CD1c-positive myeloid dendritic cell (primary cell): ENCODE results near the gene TLK1.
A peak's percentile ranks its signal among the peaks of the same experiment; 100 is the strongest.
"Not testable (repeated sequence)": the region's sequence is repeated elsewhere in the genome, so short reads cannot be mapped to it uniquely, and the experiment has no call there.

ENCODE experiments used
- DNase-seq: peaks from one replicate; pipeline ENCODE4 v3.0.0-alpha.2; 2016; ENCODE audit errors: extremely low spot score

Gene TLK1

DNA sequence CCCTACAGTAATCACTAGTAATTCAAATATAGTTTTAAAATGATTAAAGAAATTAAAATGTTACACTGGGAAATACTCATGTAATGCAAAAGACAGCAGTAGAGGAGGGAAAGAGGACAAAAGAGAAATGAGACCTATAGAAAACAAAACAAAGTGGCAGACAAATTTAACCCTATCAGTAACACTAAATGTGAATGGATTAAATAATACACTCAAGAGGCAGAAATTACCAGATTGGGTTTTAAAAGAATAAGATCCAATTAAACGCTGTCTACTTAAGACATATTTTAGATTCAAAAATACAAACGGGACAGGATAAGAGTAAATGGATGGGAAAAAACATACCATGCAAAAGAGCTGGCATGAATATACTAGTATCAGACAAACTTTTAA lies 17.0 kb downstream of the TLK1 start:
- no peak for DNase-seq

DNA sequence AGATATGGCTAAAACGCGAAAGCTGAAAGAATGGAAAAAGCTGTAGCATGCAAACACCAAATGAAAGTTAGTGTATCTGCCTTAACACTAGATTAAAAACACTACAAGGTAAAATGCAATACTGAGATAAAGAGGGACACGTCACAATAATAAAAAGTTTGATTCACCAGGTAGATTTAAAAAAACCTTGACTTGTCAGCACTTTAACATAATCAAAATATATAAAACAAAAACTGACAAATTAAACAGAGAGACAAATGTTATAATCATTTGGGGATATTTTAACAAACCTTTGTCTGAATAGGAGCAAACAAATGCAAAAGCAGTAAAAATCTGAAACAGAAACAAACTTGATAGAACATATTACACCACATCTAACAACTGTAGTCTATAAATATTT lies 18.3 kb downstream of the TLK1 start:
- no peak for DNase-seq

DNA sequence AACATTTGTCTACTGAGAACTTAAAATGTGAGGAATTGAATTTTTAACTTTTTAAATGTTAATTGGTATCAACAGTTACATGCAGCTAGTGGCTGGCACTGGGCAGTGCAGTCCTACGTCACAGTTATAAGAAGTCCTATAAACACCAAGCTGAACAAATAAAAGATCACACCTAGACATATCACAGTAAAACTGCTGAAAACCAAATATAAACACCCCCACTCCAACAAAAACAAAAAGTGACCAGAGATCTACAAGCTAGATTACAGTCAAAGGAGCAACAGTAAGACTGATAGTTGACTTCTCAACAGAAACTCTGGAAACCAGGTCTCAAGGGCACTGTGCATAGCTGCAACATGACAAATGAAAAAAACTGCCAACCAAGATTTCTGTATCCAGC lies 19.4 kb downstream of the TLK1 start:
- no peak for DNase-seq

DNA sequence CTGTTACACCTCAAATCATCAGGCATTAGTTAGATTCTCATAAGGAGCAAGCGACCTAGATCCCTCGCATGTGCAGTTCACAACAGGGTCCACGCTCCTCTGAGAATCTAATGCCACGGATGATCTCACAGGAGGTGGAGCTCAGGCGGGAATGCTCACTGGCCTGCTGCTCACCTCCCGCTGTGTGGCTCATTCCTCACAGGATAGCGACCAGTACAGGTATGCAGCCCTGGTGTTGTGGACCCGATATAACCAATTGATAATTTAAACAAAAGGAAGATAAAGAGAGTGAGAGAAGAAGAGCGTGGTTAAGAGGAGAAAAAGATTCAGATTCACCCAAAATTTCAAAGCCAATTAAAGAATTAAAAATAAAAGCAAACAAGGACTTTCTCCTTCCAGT lies 20.8 kb downstream of the TLK1 start:
- no peak for DNase-seq

DNA sequence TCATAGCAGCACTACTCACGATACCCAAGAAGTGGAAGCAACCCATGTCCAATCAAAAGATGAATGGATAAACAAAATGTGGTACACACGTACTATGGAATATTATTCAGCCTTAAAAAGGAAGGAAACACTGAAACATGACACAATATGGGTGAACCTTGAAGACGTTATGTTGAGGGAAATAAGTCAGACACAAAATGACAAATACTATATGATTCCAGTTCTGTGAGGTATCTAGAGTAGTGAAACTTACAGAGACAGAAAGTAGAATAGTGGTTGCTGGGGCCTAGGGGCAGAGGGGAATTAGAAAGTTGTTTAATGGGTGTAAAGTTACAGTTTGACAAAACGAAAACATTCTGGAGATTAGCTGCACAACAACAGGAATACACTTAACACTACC lies 24.7 kb downstream of the TLK1 start:
- DNase-seq: no peak

DNA sequence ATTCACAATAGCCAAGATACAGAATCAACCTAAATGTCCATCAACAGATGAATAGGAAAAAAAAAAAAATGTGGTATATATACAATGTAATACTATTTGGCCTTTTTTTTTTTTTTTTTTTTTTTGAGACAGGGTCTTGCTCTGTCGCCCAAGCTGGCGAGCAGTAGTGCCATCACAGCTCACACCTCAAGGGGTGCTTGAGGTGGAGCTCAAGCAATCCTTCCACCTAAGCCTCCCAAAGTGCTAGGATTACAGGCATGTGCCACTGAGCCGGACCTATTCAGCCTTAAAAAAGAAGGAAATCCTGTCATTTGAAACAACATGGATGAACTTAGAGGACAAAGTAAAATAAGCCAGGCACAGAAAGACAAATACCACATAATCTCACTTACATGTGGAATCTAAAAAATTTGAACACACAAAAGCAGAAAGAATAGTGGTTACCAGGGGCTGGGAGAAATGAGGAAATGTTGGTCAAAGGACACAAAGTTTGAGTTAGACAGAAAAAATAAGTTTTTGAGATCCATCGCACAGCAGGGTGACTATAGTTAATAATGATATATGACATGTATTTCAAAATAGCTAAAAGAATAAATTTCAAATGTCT lies 26.0 kb downstream of the TLK1 start:
- no peak for DNase-seq

DNA sequence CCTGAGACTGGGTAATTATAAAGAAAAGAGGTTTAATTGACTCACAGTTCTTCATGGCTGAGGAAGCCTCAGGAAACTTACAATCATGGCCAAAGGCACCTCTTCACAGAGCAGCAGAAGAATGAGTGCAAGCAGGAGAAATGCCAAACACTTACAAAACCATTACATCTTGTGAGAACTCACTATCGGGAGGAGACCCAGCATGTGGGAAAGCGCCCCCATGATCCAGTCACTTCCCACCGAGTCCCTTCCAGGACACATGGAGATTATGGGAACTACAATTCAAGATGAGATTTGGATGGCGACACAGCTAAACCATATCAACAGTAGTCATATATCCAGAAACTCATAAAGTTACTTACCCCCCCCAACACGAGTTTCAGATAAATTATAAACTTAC lies 28.6 kb downstream of the TLK1 start:
- no peak for DNase-seq

DNA sequence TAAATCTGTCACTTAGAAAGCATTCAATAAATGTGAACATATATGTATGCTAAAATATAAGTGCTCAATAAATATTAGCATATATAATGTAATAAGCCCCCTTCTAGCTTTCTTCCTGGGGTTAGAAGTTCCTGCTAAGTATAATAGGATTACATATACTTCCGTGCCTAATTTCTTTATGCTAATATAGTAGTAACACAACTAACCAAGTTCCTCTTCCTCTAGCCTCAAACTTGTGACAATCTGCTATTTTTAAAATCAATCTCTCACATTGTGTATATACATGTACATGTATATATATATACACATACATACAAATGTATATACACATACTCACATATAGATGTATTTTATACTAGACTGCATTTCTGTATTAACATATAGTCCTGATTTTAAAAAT lies 32.2 kb downstream of the TLK1 start:
- peak; percentile 53 for DNase-seq

DNA sequence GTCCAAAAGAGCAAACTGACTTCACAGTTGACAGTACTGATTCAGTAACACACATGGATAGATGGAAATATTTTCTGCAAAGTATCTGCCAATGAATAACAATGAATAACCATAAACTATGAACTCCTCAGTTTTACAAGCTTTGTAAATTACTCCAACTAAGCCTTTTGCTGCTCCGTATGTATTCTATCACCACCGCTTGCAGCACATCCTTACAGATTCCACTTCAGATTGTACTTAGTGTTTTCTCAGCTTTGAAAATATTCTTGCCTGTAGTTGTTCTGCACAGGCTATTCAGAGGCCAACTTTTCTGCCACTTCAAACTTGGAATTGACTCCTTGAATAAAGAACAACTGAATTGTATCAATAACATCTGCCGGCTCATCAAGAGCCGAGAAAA lies 36.2 kb downstream of the TLK1 start:
- DNase-seq: no peak

DNA sequence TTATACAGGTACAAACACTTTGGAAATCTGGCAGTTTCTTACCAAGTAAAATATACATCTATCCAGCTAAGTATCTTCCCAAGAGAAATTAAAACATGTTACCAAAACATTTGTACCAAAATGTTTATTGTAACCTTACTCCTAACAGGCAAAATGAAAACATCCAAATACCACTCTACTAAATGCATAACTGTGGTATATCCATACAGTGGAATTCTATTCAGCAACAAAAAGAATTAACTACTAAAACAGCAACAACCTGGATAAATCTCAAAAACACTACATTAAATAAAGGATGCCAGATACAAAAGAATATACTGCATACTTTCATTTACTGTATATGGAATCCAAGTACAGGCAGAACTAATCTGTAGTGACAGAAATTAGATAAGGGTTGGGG lies 51.1 kb downstream of the TLK1 start:
- DNase-seq: no peak

DNA sequence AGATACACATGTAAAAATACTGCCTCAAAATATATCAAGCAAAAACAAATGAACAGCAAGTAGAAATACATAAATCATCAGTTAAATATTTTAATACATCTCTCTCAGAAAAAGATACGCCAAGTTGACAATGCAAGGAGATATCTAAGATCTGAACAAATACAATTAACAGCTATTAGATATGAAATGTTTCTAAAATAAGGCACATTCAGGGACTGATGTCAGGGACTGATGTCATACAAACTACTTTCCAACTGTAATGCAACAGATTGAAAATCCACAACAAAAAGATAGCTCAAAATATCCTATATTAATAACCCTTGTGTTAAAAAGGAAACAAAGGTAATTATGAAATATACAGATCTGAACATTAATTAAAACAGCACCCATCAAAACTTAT lies 51.7 kb downstream of the TLK1 start:
- DNase-seq: no peak

DNA sequence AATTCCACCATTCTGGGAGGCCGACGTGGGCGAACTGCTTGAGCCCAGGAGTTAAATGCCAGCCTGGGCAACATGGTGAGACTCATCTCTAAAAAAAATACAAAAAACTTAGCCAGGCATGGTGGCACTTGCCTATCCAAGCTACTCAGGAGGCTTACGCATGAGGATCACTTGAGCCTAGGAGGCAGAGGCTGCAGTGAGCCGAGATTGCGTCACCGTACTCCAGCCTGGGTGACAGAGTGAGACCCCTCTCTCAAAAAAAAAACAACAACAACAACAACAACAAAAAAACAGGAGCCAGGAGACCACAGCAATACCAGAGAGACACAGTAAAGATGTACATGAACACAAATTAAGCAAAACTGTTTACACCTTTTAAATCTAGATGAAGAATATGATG lies 52.9 kb downstream of the TLK1 start:
- no peak for DNase-seq

DNA sequence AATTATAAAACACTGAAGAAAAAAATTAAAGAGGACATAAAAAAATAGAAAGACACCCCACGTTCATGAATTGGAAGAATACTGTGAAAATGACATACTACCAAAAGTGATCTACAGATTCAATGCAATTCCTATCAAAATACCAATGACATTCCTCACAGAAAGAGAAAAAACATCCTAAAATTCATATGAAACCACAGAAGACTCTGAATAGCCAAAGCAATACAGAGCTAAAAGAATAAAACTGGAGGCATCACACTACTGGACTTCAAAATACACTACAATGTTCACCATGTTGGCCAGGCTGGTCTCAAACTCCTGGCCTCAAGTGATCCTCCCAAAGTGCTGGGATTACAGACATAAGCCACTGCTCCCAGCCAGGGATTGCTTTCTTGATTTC lies 56.3 kb downstream of the TLK1 start:
- DNase-seq: no peak

DNA sequence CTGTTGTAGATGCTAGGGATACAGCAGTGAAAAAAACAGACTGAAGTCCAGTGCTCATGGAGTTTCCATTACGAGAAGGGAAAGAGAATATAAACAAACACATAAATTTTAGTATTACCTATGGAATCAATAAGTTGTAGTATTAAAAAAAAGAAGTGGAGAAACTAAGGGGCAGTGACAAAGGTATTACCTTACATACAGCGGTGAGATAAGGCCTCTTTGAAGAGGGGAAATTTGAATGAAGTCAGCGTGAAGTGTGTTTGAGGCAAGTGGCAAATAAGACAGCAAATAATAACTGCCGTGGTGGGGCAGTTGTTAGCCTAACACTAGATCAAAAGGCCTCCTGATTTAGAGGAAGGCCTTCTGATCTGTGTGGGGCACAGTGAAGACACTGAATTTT lies 57.9 kb downstream of the TLK1 start:
- no peak for DNase-seq

DNA sequence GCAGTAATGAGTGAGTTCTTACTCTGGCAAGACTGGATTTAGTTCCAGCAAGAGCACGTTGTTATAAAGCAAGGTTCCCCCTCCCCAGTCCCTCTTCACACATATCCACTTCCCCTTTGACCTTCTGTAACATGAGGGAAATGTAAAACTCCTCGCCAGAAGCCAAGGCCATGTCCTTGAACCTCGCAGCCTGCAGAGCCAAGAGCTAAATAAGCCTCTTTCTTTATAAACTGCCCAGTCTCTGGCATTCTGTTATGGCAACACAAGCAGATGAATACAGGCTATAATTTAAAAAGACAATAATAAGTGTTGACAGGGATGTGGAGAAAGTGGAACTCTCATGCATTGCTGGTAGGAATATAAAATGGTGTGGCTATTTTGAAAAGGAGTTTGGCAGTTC lies 60.3 kb downstream of the TLK1 start:
- DNase-seq: no peak

DNA sequence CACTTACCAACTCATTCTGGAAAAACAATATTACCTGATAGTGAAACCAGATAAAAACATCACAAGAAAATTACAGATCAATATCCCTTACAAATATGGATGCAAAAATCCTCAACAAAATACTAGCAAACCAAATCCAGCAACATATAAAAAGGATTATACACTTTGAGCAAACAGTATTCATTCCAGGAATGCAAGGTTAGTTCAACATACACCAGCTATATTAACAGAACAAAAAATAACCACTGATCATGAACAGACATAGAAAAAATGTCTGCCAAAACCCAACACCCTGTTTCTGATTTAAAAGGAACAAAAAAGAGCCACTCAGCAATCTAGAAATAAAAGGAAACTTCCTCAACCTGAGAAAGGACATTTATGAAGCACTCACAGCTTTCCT lies 62.1 kb downstream of the TLK1 start:
- DNase-seq: no peak

DNA sequence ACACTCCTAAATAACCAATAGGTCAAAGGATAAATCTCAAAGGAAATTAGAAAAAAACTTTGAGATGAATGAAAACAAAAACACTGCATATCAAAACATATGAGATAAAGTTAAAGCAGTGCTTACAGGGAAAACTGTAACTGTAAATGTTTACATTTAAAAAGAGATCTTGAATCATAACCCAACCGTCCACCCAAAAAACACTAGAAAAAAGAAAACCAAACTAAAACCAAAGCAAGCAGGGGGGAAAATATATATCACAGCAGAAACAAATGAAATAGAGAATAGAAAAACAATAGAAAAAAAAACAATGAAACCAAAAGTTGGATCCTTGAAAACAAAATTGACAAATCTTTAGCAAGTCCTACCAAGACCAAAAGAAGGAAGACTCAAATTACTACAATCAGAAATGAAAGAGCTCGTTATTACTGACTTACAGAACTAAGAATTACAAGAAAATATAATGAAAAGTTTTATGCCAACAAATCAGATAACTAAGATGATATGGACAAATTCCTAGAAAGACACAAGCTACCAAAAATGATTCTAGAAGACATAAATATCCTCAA lies 65.6 kb downstream of the TLK1 start:
- no peak for DNase-seq

DNA sequence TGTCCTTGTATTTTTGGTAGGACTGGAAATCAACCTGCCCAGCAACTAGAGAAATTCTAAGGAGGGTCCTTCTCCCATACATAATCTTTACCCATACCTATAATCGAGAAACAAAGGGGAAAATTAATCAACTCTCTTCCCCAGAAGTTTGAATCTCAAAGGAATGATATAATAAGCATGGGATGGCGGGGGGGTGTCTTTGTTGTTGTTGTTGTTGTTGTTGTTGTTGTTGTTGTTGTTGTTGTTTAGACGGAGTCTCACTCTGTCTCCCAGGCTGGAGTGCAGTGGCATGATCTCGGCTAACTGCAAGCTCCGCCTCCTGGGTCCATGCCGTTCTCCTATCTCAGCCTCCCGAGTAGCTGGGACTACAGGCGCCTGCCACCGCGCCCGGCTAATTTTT lies 69.2 kb downstream of the TLK1 start:
- not testable (repeated sequence) for DNase-seq

DNA sequence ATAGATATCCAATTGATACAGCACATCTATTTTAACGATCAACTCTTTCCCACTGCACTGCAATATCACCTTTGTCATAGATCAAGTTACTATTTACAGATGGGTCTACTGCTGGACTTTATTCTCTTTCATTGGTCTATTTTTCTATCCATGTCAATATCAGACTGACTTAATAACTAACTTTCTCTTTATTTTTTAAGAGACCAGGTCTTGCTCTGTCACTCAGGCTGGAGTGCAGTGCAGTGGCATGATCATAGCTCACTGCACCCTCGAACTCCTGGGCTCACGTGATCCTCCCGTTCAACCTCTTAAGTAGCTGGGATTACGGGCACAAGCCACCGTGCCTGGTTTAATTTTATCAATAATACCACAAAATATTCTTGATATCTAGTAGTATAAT lies 71.2 kb downstream of the TLK1 start:
- no peak for DNase-seq

DNA sequence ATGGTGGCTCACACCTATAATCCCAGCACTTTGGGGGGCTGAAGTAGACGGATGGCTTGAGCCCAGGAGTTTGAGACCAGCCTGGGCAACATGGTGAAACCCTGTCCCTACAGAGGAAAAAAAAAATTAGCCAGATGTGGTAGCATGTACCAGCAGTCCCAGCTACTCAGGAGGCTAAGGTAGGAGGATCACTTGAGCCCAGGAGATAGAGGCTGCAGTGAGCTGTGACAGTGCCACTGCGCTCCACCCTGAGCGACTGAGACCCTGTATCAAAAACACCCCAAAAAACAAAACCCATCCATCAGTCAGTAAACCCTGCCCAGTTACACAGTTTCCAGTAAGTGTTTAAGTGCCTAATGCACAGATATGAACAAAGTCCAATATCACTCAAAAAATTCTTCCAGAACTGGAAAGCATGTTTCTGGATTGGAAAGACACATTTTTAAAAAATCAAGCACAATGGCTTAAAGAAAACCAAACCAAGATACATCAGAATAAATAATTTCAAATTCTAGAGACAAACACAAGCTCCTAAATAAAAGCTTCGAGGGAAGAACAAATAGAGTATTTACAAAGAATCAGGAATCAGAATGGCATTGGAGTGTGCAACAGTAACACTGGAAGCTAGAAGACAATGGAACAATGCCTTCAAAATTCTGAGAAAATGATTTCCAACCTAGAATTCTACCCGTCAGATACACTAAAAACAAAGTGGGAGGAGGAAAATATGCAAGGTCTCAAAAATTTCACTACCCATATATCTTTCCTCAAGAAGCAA lies 72.4 kb downstream of the TLK1 start:
- DNase-seq: no peak

DNA sequence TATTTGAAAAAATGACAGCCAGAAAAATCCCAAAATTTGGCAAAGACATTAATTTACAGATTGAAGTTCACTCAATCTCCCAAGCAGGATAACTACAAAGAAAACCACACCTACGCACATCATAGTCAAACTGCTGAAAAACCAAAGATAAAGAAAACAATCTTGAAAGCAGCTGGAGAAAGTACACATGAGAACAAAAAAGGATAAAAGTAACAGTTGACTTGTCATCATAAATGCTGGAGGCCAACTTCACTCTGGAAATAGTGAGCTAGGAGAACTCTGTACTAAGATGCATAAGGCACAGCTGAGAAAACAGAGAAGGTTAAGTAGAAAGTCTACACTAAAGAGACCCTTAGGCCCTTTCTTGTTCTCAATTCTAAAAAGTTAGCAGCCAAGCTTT lies 73.1 kb downstream of the TLK1 start:
- DNase-seq: no peak

DNA sequence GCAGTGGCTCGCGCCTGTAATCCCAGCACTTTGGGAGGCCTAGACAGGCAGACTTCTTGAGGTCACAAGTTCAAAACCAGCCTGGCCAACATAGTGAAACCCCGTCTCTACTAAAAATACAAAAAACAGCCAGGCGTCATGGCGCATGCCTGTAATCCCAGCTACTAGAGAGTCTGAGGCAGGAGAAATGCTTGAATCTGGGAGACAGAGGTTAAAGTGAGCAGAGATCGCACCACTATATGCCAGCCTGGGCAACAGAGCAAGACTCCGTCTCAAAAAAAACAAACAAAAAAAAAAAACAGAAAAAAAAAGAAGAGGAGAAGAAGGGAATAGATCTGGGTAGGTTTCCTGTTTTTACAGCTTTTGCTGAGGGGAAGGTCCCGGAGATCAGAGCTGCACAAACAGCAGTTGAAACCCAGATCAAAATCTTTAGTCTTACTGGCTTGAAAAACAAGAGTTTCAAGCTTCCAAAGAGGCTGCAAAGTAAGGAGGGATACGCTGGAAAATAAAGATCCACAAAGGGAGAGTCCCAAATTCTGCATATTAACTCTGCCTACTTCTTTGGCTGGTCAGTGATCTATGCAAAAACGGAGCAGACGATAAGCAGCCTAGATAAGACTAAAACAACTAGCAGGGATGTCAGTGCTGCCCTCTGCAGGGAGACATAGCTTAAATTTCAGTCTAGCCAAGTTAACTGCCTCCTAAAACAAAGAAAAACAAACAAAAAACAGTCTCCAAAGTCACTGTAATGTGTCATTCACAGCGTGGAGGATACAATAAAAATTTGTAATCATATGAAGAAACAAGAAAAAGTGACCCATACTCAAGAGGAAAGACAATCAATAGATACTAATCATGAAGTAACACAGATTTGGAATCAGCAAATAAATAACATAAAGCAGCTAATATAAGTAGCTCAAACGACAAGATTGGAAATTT lies 74.1 kb downstream of the TLK1 start:
- peak; percentile 20 for DNase-seq
